ENCODE measurements around the gene RASSF5. TPM values are rescaled to one million over a fixed set of nuclear protein-coding genes. Genes with fewer than 3 reads are reported as not detected.

Gene RASSF5
- total RNA-seq, 1 experiment from 2014 or later, result 6.1 TPM

DNA sequence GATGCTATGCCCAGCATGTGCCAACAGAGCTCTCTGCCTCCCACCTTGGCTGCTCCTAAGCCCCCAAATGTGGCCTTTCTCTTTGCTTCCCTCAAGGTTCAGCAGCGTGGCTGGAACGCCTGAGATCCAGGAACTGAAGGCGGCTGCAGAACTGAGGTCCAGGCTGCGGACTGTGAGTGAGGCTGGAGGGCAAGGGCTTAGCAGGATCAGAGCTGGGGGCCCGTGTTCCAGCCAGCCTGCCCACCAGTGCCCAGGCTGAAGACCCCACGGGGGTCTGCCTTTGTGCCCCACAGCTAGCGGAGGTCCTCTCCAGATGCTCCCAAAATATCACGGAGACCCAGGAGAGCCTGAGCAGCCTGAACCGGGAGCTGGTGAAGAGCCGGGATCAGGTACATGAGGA is 22.4 kb upstream of the RASSF5 start:
- intact Hi-C loops (cut with micrococcal nuclease; ENCODE audit: unreplicated experiment), result no loop called here
- H3K36me3 Mint-ChIP-seq (ENCODE audit: insufficient read depth, unreplicated experiment), result peaks cover 29% of the 10 kb centered on the region

GRCh38 chr1:206486995-206487788 is 20.1 kb upstream of the RASSF5 start:
- H3K27ac Mint-ChIP-seq (ENCODE audit: unreplicated experiment), result no peak overlapping the region

More for the DNA sequence above, 22.4 kb upstream of the RASSF5 start:
- no peak overlapping the region for H3K27ac Mint-ChIP-seq (ENCODE audit: unreplicated experiment)
- DNase-seq, result no peak
- H3K27me3 Mint-ChIP-seq (ENCODE audit: unreplicated experiment), result no peaks in the 10 kb centered on the region
- no peak for TF ChIP-seq CTCF (IDR thresholded peaks at IDR 0.05; ENCODE audit: unreplicated experiment)
- no TSS peak for BruUV-seq (replicated peaks)
- no peak overlapping the region for H3K4me3 Mint-ChIP-seq (ENCODE audit: low read depth, unreplicated experiment)
- H3K9me3 Mint-ChIP-seq (ENCODE audit: low read depth, unreplicated experiment), result no peaks in the 10 kb centered on the region
- CTCF ChIA-PET, result no interaction called here
- H3K4me1 Mint-ChIP-seq (ENCODE audit: low read depth, unreplicated experiment), result peaks cover 14% of the 10 kb centered on the region

GRCh38 chr1:206487970-206488369 is 19.4 kb upstream of the RASSF5 start:
- Mint-ChIP-seq H3K4me3 (ENCODE audit: low read depth, unreplicated experiment) (no peak overlapping the region), H3K36me3 (ENCODE audit: insufficient read depth, unreplicated experiment) (peaks cover 35% of the 10 kb centered on the region), H3K4me1 (ENCODE audit: low read depth, unreplicated experiment) (no peaks in the 10 kb centered on the region), H3K27ac (ENCODE audit: unreplicated experiment) (no peak overlapping the region), H3K27me3 (ENCODE audit: unreplicated experiment) (no peaks in the 10 kb centered on the region), H3K9me3 (ENCODE audit: low read depth, unreplicated experiment) (no peaks in the 10 kb centered on the region)
- no peak for TF ChIP-seq CTCF (IDR thresholded peaks at IDR 0.05; ENCODE audit: unreplicated experiment)
- intact Hi-C loops (cut with micrococcal nuclease; ENCODE audit: unreplicated experiment), result no loop called here
- no TSS peak for BruUV-seq (replicated peaks)
- CTCF ChIA-PET, result interaction anchor here (0.7 kb wide), 1 partner anchor 99 kb away, joined by 3 read pairs; no protein-coding TSS in a partner anchor
- DNase-seq, result no peak

More at GRCh38 chr1:206486995-206487788, 20.1 kb upstream of the RASSF5 start:
- TF ChIP-seq CTCF (IDR thresholded peaks at IDR 0.05; ENCODE audit: unreplicated experiment), result no peak
- CTCF ChIA-PET, result interaction anchor here (0.7 kb wide), 1 partner anchor 100 kb away, joined by 3 read pairs; no protein-coding TSS in a partner anchor
- intact Hi-C loops (cut with micrococcal nuclease; ENCODE audit: unreplicated experiment), result no loop called here
- Mint-ChIP-seq H3K4me3 (ENCODE audit: low read depth, unreplicated experiment) (no peak overlapping the region), H3K4me1 (ENCODE audit: low read depth, unreplicated experiment) (no peaks in the 10 kb centered on the region), H3K9me3 (ENCODE audit: low read depth, unreplicated experiment) (no peaks in the 10 kb centered on the region), H3K36me3 (ENCODE audit: insufficient read depth, unreplicated experiment) (peaks cover 38% of the 10 kb centered on the region), H3K27me3 (ENCODE audit: unreplicated experiment) (no peaks in the 10 kb centered on the region)
- no peak for DNase-seq
- no TSS peak for BruUV-seq (replicated peaks)

GRCh38 chr1:206488466-206488865 is 18.9 kb upstream of the RASSF5 start:
- no peak overlapping the region for H3K4me3 Mint-ChIP-seq (ENCODE audit: low read depth, unreplicated experiment)
- no peaks in the 10 kb centered on the region for H3K4me1 Mint-ChIP-seq (ENCODE audit: low read depth, unreplicated experiment)
- CTCF ChIA-PET, result no interaction called here
- no peak overlapping the region for H3K27ac Mint-ChIP-seq (ENCODE audit: unreplicated experiment)
- no peak for TF ChIP-seq CTCF (IDR thresholded peaks at IDR 0.05; ENCODE audit: unreplicated experiment)
- intact Hi-C loops (cut with micrococcal nuclease; ENCODE audit: unreplicated experiment), result no loop called here
- BruUV-seq (replicated peaks), result no TSS peak
- no peaks in the 10 kb centered on the region for H3K9me3 Mint-ChIP-seq (ENCODE audit: low read depth, unreplicated experiment)
- peaks cover 30% of the 10 kb centered on the region for H3K36me3 Mint-ChIP-seq (ENCODE audit: insufficient read depth, unreplicated experiment)
- DNase-seq, result no peak
- H3K27me3 Mint-ChIP-seq (ENCODE audit: unreplicated experiment), result no peaks in the 10 kb centered on the region

All from Calu3 (cell line).